Muscle of back (tissue), 11 donors: ENCODE measurements around the gene FOXP1. TPM values are rescaled to one million over a fixed set of nuclear protein-coding genes. Genes with fewer than 3 reads are reported as not detected.
"Not testable (repeated sequence)": the region's sequence is repeated elsewhere in the genome, so short reads cannot be mapped to it uniquely, and the experiment has no call there.

Experiments
- DNase-seq, 3 donors: peaks; one replicate each; pipeline versions ENCODE4 v3.0.0 to v3.0.0-alpha.2; 2013
- polyA plus RNA-seq, 10 donors: library from polyadenylated mRNA; unstranded; fragments of 120-200 nt; gene quantifications; one replicate each; pipeline ENCODE4 v1.2.1, GENCODE V29; 2013; ENCODE audit not compliant: insufficient read length in 10 of 10

FOXP1 gene
- polyA plus RNA-seq, 10 donors, result 17.1 to 26.3 (median 20.8) TPM

DNA sequence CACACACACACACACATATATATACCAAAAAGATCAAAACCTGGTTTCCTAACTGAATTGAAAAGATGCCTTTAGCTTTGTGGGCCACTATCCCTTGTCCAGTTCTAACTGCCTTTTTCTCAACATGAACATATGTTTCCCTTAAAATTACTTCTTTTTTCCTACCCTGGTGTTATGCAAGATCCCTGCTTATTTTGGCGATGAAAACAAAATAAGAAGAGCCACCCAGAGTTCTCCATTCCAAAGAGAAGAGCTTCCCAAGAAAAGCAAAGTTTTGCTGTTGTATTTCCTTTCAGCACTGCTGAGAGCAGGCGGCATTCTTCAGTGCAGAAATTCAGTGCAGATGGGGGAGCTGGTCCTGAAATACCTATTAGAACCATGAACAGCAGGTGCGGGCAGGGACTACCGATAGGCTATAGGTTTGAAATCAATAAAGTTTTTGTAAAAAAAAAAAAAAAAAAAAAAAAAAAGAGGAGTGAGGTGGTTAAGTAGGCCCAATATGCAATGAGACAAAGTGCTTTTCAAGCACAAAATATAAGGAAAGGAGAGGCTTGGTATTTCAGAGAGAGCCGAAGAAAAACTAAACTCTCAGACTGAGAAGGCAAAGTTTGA is 238.0 kb downstream of the FOXP1 start:
- DNase-seq, result peak; percentile 11 to 50 (median 13)

- DNase-seq, result peak in 1 of 3 donors; percentile 74
Observed at GRCh38 chr3:71341721-71342120, 241.8 kb downstream of the FOXP1 start.

GRCh38 chr3:71339049-71339448 is 244.5 kb downstream of the FOXP1 start:
- no peak for DNase-seq

GRCh38 chr3:71332813-71333212 is 250.7 kb downstream of the FOXP1 start:
- no peak for DNase-seq

DNA sequence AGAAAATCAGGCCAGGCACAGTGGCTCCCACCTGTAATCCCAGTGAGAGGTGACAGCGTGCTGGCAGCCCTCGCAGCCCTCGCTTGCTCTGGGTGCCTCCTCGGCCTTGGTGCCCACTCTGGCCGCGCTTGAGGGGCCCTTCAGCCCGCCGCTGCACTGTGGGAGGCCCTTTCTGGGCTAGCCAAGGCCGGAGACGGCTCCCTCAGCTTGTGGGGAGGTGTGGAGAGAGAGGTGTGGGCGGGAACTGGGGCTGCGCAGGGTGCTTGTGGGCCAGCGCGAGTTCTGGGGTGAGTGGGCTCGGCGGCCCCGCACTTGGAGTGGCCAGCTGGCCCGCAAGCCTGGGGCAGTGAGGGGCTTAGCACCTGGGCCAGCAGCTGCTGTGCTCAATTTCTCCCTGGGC is 252.6 kb downstream of the FOXP1 start:
- no peak for DNase-seq

GRCh38 chr3:71330505-71330904 is 253.0 kb downstream of the FOXP1 start:
- no peak for DNase-seq

DNA sequence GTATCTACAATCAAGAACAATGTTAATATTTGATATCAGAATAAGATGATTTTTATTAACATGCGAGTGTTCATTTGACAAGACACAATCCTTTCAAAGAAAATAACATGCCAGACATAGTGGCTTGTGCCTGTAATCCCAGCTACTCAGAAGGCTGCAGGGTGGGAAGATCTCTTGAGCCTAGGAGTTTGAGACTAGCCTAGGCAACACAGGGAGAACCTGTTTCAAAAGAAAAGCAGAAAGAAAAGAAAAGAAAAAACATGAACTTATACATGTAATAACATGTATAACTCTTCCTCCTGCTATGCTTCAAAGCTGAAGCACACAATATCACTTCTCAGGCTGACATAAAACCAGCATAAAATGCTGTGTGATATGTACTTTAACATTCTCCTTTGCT is 253.7 kb downstream of the FOXP1 start:
- DNase-seq, result no peak

- DNase-seq, result no peak
Observed at GRCh38 chr3:71328926-71329325, 254.6 kb downstream of the FOXP1 start.

- DNase-seq, result no peak
Observed at GRCh38 chr3:71327936-71328335, 255.6 kb downstream of the FOXP1 start.

DNA sequence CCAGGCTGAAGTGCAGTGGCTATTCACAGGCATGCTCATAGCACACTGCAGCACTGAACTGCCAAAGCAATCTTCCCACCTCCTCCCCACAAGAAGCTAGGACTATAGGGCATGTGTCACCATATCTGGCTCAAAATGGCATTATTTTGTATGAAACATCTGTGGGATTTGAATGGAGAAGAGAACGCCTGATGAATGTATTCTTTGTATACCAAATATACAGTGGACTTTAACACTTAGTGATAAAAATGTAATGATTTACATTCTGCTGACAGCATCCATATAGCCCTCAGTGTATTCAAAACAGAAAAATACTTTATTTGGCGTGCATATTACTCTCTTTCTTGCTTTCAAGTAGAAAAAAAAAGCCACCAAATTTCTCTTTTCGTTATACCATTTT is 257.8 kb downstream of the FOXP1 start:
- no peak for DNase-seq

- not testable (repeated sequence) for DNase-seq
Observed at GRCh38 chr3:71324224-71324623, 259.3 kb downstream of the FOXP1 start.

DNA sequence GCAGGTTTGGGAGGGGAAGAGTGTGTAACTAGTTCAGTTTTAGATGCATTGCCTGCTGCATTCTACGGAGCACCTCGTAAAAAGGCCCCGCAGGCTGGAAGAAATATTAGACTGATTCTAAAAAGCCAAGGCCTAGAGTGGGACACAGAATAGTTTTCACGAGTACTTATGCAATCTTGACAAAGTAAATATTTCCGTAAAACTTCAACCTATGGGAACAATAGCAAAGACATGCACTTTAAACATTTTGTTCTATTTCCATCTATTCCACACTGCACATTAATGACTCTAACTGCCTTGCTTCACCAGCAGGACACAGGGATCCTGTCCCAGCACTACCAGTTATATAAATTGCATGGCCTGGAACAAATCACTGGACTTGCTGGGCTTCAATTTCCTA is 260.0 kb downstream of the FOXP1 start:
- DNase-seq, result no peak

GRCh38 chr3:71322154-71322553 is 261.4 kb downstream of the FOXP1 start:
- no peak for DNase-seq

- DNase-seq, result no peak
Observed at GRCh38 chr3:71319771-71320170, 263.8 kb downstream of the FOXP1 start.

GRCh38 chr3:71318458-71318827 is 265.1 kb downstream of the FOXP1 start:
- DNase-seq, result no peak

GRCh38 chr3:71317749-71318457 is 265.6 kb downstream of the FOXP1 start:
- DNase-seq, result no peak

- DNase-seq, result no peak
Observed at GRCh38 chr3:71317140-71317539, 266.4 kb downstream of the FOXP1 start.

- DNase-seq, result no peak
Observed at GRCh38 chr3:71316066-71316777, 267.3 kb downstream of the FOXP1 start.

- DNase-seq, result no peak
Observed at GRCh38 chr3:71315431-71315830, 268.1 kb downstream of the FOXP1 start.

DNA sequence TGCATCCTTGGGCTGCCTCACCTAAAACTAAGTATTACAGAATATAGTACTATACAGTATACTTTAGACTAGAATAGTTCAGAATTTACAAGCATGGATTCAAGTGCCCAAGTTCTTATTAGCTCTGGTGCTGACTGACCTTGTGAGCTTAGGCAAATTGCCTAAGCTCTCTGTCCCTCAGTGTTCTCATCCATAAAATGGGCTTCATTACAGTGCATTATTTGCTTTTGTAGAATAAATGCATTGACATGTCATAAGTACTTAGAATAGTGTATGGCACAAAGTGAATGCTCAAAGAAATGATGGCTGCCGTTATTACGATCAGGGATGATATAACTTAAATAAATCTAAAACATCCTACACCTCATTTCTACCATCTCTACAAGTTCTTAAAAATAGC is 269.7 kb downstream of the FOXP1 start:
- DNase-seq, result no peak

- DNase-seq, result no peak
Observed at GRCh38 chr3:71312461-71312860, 271.1 kb downstream of the FOXP1 start.

DNA sequence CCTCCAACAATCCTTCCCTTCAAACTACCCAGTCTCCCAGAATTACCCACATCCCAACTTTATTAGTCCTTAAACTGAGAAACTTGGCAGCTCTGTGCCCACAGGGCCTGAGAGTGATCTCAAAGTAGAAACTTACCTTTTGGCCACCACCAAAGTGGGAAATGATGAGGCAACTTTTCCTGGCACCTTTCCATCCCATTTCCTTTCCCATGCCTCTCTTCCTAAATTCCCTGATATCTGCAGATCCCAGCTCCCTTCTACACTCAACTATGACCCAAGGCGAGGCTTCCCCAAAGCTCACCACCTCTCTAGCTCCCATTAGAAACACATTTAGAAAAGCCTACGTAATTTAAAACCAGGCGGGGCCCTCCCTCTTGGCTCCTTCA is 271.9 kb downstream of the FOXP1 start:
- no peak for DNase-seq

DNA sequence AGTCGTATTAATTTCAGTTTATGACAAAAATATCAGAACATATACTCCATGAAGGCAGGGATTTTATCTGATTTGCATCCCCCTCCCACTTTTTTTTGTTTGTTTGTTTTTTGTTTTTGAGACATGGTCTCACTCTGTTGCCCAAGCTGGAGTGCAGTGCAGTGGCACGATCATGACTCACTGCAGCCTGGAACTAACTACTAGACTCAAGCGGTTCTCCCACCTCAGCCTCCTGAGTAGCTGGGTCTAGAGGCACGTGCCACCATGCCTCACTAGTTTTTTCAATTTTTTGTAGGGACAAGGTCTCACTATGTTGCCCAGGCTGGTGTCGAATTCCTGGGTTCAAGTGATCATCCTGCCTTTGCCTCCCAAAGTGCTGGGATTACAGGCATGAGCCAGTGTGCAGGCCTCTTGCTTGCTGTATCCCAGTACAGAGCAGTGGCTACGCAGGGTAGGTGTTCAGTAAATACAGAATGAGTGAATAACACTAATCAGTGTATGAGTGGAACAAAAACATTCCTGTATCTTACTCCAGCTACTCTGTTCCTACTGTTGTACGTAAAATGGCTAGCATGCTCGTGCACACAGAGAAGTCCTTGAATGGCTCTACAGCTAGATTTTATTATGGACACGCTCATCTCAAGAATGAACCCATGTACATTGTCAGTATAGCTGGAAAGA is 272.4 kb downstream of the FOXP1 start:
- DNase-seq, result no peak
